ENCODE measurements around the gene SPPL2B. TPM values are rescaled to one million over a fixed set of nuclear protein-coding genes. Genes with fewer than 3 reads are reported as not detected.

Gene SPPL2B
- total RNA-seq, 4 donors from 2014 or later, result 196 to 448 (median 270) TPM

GRCh38 chr19:2337329-2337707 is 8.8 kb downstream of the SPPL2B start:
- TF ChIP-seq POLR2A (IDR thresholded peaks at IDR 0.05) (no peak), CTCF (IDR thresholded peaks at IDR 0.05) (no peak)
- no peaks in the 10 kb centered on the region for H3K9me3 ChIP-seq
- peaks cover 0 to 56% (median 0%) of the 10 kb centered on the region in 3 donors for H3K36me3 ChIP-seq
- peaks cover 0 to 22% (median 9%) of the 10 kb centered on the region in 4 donors for H3K4me1 ChIP-seq
- H3K27me3 ChIP-seq, result no peaks in the 10 kb centered on the region
- H3K27ac ChIP-seq, result no peak overlapping the region
- no peak overlapping the region for H3K4me3 ChIP-seq
- no peak for DNase-seq

GRCh38 chr19:2338055-2338615 is 9.7 kb downstream of the SPPL2B start:
- no peak overlapping the region for H3K27ac ChIP-seq

GRCh38 chr19:2338751-2339643 is 10.5 kb downstream of the SPPL2B start:
- no peak overlapping the region for H3K4me3 ChIP-seq
- no peaks in the 10 kb centered on the region for H3K27me3 ChIP-seq
- no peak for DNase-seq
- H3K9me3 ChIP-seq, result no peaks in the 10 kb centered on the region
- H3K36me3 ChIP-seq, result peaks cover 0 to 63% (median 0%) of the 10 kb centered on the region in 3 donors
- no peak for TF ChIP-seq POLR2A (IDR thresholded peaks at IDR 0.05)
- no peak for TF ChIP-seq CTCF (IDR thresholded peaks at IDR 0.05)
- peaks cover 0 to 8% (median under 1%) of the 10 kb centered on the region in 4 donors for H3K4me1 ChIP-seq
- no peak overlapping the region for H3K27ac ChIP-seq

More at GRCh38 chr19:2338055-2338615, 9.7 kb downstream of the SPPL2B start:
- Histone ChIP-seq H3K36me3 (peaks cover 0 to 63% (median 0%) of the 10 kb centered on the region in 3 donors), H3K4me3 (no peak overlapping the region), H3K4me1 (peaks cover 0 to 16% (median 4%) of the 10 kb centered on the region in 4 donors), H3K9me3 (no peaks in the 10 kb centered on the region), H3K27me3 (no peaks in the 10 kb centered on the region)
- DNase-seq, result no peak
- TF ChIP-seq CTCF (IDR thresholded peaks at IDR 0.05) (no peak), POLR2A (IDR thresholded peaks at IDR 0.05) (no peak)

- no peak for DNase-seq
- no peaks in the 10 kb centered on the region for H3K4me1 ChIP-seq
- H3K36me3 ChIP-seq, result peaks cover 0 to 64% (median 0%) of the 10 kb centered on the region in 3 donors
- H3K27ac ChIP-seq, result no peak overlapping the region
- H3K4me3 ChIP-seq, result no peak overlapping the region
- TF ChIP-seq POLR2A (IDR thresholded peaks at IDR 0.05) (no peak), CTCF (IDR thresholded peaks at IDR 0.05) (no peak)
- H3K9me3 ChIP-seq, result no peaks in the 10 kb centered on the region
- H3K27me3 ChIP-seq, result no peaks in the 10 kb centered on the region
Observed at GRCh38 chr19:2339644-2340310, 11.3 kb downstream of the SPPL2B start.

GRCh38 chr19:2340496-2341243 is 12.2 kb downstream of the SPPL2B start:
- DNase-seq, result no peak
- Histone ChIP-seq H3K4me1 (peaks cover 0 to 7% (median 0%) of the 10 kb centered on the region in 4 donors), H3K27me3 (no peaks in the 10 kb centered on the region), H3K36me3 (peaks cover 0 to 68% (median 0%) of the 10 kb centered on the region in 3 donors), H3K4me3 (no peak overlapping the region), H3K9me3 (no peaks in the 10 kb centered on the region), H3K27ac (no peak overlapping the region)
- TF ChIP-seq CTCF (IDR thresholded peaks at IDR 0.05) (no peak), POLR2A (IDR thresholded peaks at IDR 0.05) (no peak)

All from Peyer's patch (tissue), 4 donors.